A549 (cell line): ENCODE measurements around the gene LRPPRC. TPM values are rescaled to one million over a fixed set of nuclear protein-coding genes. Genes with fewer than 3 reads are reported as not detected.

Source experiments
- ATAC-seq, 2 experiments: fragments of 200-7000 bp in 1 of 2; fragments of >200 bp in 1 of 2; cut with Nextera tagmentation in 1 of 2; cut with Tn5 transposase in 1 of 2; 3 replicates each; pipeline versions ENCODE4 v1.8.0 to v1.9.1; 2018 to 2020; ENCODE audit warnings: mild to moderate bottlenecking in 1 of 2, moderate library complexity in 1 of 2
- CTCF ChIA-PET: fragments of 300-600 bp; sonication (Branson Sonifier 250); formaldehyde crosslinking; extraction: SDS; loops from one replicate; lab custom pipeline; 2021; ENCODE audit warnings: antibody characterized with exemption, inconsistent platforms; lab: Yijun Ruan, JAX
- POLR2A ChIA-PET: fragments of 350-600 bp; formaldehyde crosslinking; extraction: SDS; loops from one replicate; lab custom pipeline; 2021; ENCODE audit warnings: antibody characterized with exemption, inconsistent platforms; lab: Yijun Ruan, JAX
- DNase-seq, 2 experiments: peaks; one replicate each; pipeline versions ENCODE4 v3.0.0 to v3.0.0-alpha.2; 2011 to 2016; ENCODE audit warnings: low read depth in 1 of 2, low spot score in 1 of 2
- FAIRE-seq: peaks from 2 replicates; lab custom pipeline; 2011; peaks lifted over from hg19 to GRCh38; lab: Jason Lieb, UNC
- H3K27ac ChIP-seq, 2 experiments: fragments of >200 bp; sonication (Bioruptor Twin); formaldehyde crosslinking; 3 replicates each; pipeline ENCODE4 v1.5.1; 2016 to 2017
- H3K4me1 ChIP-seq: fragments of >200 bp; sonication (Bioruptor Twin); formaldehyde crosslinking; 3 replicates; pipeline ENCODE4 v1.6.1; 2016
- H3K4me2 ChIP-seq: fragments of >200 bp; sonication (Bioruptor Twin); formaldehyde crosslinking; 3 replicates; pipeline ENCODE4 v1.6.1; 2016
- H3K4me3 ChIP-seq: fragments of >200 bp; sonication (Bioruptor Twin); formaldehyde crosslinking; 3 replicates; pipeline ENCODE4 v1.5.1; 2016
- H3K9me3 ChIP-seq: fragments of >200 bp; sonication (Bioruptor Twin); formaldehyde crosslinking; 3 replicates; pipeline ENCODE4 v1.6.1; 2016
- ATOH8 ChIP-seq: fragments of 250-450 bp; sonication (Bioruptor Pico); IDR thresholded peaks from 2 replicates; pipeline ENCODE4 v1.5.0; 2020; ENCODE audit warnings: low read depth, mild to moderate bottlenecking, moderate library complexity
- CEBPB ChIP-seq, 2 experiments: fragments of >200 bp in 1 of 2; sonication (Bioruptor Twin) in 1 of 2; formaldehyde crosslinking in 1 of 2; IDR thresholded peaks; 2 replicates each; pipeline ENCODE4 v1.6.1; 2012 to 2016
- E2F6 ChIP-seq: IDR thresholded peaks from 2 replicates; pipeline ENCODE4 v1.6.1; 2012; ENCODE audit warnings: low read depth, borderline replicate concordance
- EHMT2 ChIP-seq: fragments of 200-600 bp; sonication (generic); IDR thresholded peaks from 2 replicates; pipeline ENCODE4 v1.6.1; 2016; ENCODE audit warnings: antibody characterized with exemption, low read depth, mild to moderate bottlenecking, moderate library complexity
- EP300 ChIP-seq, 2 experiments: fragments of >200 bp; sonication (Bioruptor Twin); formaldehyde crosslinking; IDR thresholded peaks; 2 replicates in 1 of 2; 3 replicates in 1 of 2; pipeline ENCODE4 v1.6.1; 2016 to 2017
- ESRRA ChIP-seq: fragments of 150-350 bp; IDR thresholded peaks from 2 replicates; pipeline ENCODE4 v1.6.1; 2014; ENCODE audit warnings: mild to moderate bottlenecking, low read length, borderline replicate concordance
- FOSL2 ChIP-seq, 2 experiments: fragments of 450-650 bp in 1 of 2; fragments of >200 bp in 1 of 2; sonication (Bioruptor Twin) in 1 of 2; formaldehyde crosslinking; IDR thresholded peaks; 2 replicates each; pipeline versions ENCODE4 v1.5.0 to v1.6.1; 2016 to 2020; ENCODE audit warnings: mild to moderate bottlenecking in 1 of 2, moderate library complexity in 1 of 2
- FOXS1 ChIP-seq: fragments of 250-450 bp; sonication (Bioruptor Pico); IDR thresholded peaks from 2 replicates; pipeline ENCODE4 v1.5.0; 2020; ENCODE audit warnings: mild to moderate bottlenecking, moderate library complexity
- HDAC2 ChIP-seq: fragments of 200-600 bp; sonication (generic); IDR thresholded peaks from 2 replicates; pipeline ENCODE4 v1.6.1; 2016
- HEYL ChIP-seq: fragments of 250-450 bp; sonication (Bioruptor Pico); IDR thresholded peaks from 2 replicates; pipeline ENCODE4 v1.8.0; 2021; ENCODE audit warnings: mild to moderate bottlenecking, moderate library complexity
- HMGXB4 ChIP-seq: fragments of 250-450 bp; sonication (Bioruptor Pico); IDR thresholded peaks from 2 replicates; pipeline ENCODE4 v1.5.0; 2021; ENCODE audit warnings: mild to moderate bottlenecking, moderate library complexity, borderline replicate concordance
- HOXA7 ChIP-seq: fragments of 250-450 bp; sonication (Bioruptor Pico); IDR thresholded peaks from 2 replicates; pipeline ENCODE4 v1.5.0; 2020; ENCODE audit warnings: mild to moderate bottlenecking, moderate library complexity
- HOXB13 ChIP-seq: fragments of 250-450 bp; sonication (Bioruptor Pico); IDR thresholded peaks from 2 replicates; pipeline ENCODE4 v1.5.0; 2020; ENCODE audit warnings: low read depth, mild to moderate bottlenecking, moderate library complexity
- JUNB ChIP-seq: fragments of >200 bp; sonication (Bioruptor Twin); formaldehyde crosslinking; IDR thresholded peaks from 2 replicates; pipeline ENCODE4 v1.6.1; 2016
- KDM1A ChIP-seq: fragments of 200-600 bp; sonication (generic); IDR thresholded peaks from 2 replicates; pipeline ENCODE4 v1.6.1; 2016; ENCODE audit warnings: low read depth, mild to moderate bottlenecking
- MAFK ChIP-seq: fragments of 450-650 bp; IDR thresholded peaks from 2 replicates; pipeline ENCODE4 v1.6.1; 2014; ENCODE audit not compliant: partially characterized antibody
- NR3C1 ChIP-seq: fragments of >200 bp; sonication (Bioruptor Twin); formaldehyde crosslinking; IDR thresholded peaks from 3 replicates; pipeline ENCODE4 v1.6.1; 2017
- PHF8 ChIP-seq: fragments of 200-600 bp; sonication (generic); IDR thresholded peaks from 2 replicates; pipeline ENCODE4 v1.6.1; 2016; ENCODE audit warnings: low read depth, mild to moderate bottlenecking, antibody characterized with exemption, moderate library complexity, borderline replicate concordance
- POLR2A ChIP-seq: IDR thresholded peaks from 2 replicates; pipeline ENCODE4 v1.6.1; 2012; ENCODE audit warnings: mild to moderate bottlenecking, low read length
- RCOR1 ChIP-seq: fragments of 150-350 bp; IDR thresholded peaks from 2 replicates; pipeline ENCODE4 v1.6.1; 2014; ENCODE audit warnings: antibody characterized with exemption, low read length, low read depth
- RNF2 ChIP-seq: fragments of 200-600 bp; sonication (generic); IDR thresholded peaks from 2 replicates; pipeline ENCODE4 v1.6.1; 2016; ENCODE audit warnings: low read depth, mild to moderate bottlenecking, antibody characterized with exemption, moderate library complexity, borderline replicate concordance
- SREBF2 ChIP-seq: fragments of 450-650 bp; IDR thresholded peaks from 2 replicates; pipeline ENCODE4 v1.6.1; 2014; ENCODE audit warnings: mild to moderate bottlenecking, moderate library complexity
- TP53 ChIP-seq: fragments of 250-450 bp; sonication (Bioruptor Pico); IDR thresholded peaks from 2 replicates; pipeline ENCODE4 v1.5.0; 2021; ENCODE audit warnings: mild to moderate bottlenecking, moderate library complexity
- USF2 ChIP-seq: fragments of 450-650 bp; IDR thresholded peaks from 2 replicates; pipeline ENCODE4 v1.6.1; 2014; ENCODE audit warnings: antibody characterized with exemption
- ZFP36 ChIP-seq: fragments of 450-650 bp; IDR thresholded peaks from 2 replicates; pipeline ENCODE4 v1.6.1; 2014; ENCODE audit warnings: borderline replicate concordance; ENCODE audit not compliant: partially characterized antibody
- ZNF302 ChIP-seq: fragments of 250-450 bp; sonication (Bioruptor Pico); IDR thresholded peaks from 2 replicates; pipeline ENCODE4 v1.9.0; 2021; ENCODE audit warnings: inconsistent platforms, mild to moderate bottlenecking, moderate library complexity
- ZSCAN20 ChIP-seq: fragments of 250-450 bp; sonication (Bioruptor Pico); IDR thresholded peaks from 2 replicates; pipeline ENCODE4 v1.8.0; 2022; ENCODE audit warnings: mild to moderate bottlenecking, moderate library complexity
- WGBS: methylation state at CpG from one replicate; pipeline ENCODE4 v1.1.6; 2017; ENCODE audit errors: missing lambda C conversion rate; 5-methylcytosine and 5-hydroxymethylcytosine counted together
- polyA plus RNA-seq, 4 experiments: library from polyadenylated mRNA; depleted of rRNA in 3 of 4; stranded (reverse); fragments of >200 nt; fragmentation: RNase III in 1 of 4; extraction: RNeasy Plus Mini Kit Qiagen cat#74134 plus additional on column Dnase treatment in 1 of 4; gene quantifications; 2 replicates in 3 of 4; 3 replicates in 1 of 4; pipeline ENCODE4 v1.2.3, GENCODE V29; 2011 to 2017

LRPPRC gene
- polyA plus RNA-seq, 2 of the 4 experiments (the other 2 are of a cell fraction) = 84.6 to 269 TPM

- H3K4me2 ChIP-seq = no peak overlapping the region
- H3K4me3 ChIP-seq = no peak overlapping the region
- no peak overlapping the region for H3K27ac ChIP-seq
- 92% methylated on average over 6 of the region's 6 CpGs for WGBS
- peaks cover 6% of the 10 kb centered on the region for H3K4me1 ChIP-seq
- CTCF ChIA-PET = interaction anchor here (2.6 kb wide), 1 partner anchor 62 kb away, joined by 8 read pairs; no protein-coding TSS in a partner anchor
- H3K9me3 ChIP-seq = no peaks in the 10 kb centered on the region
- DNase-seq (no peak), ATAC-seq (no peak), FAIRE-seq (no peak)
- POLR2A ChIA-PET = no interaction called here
- no peak for TF ChIP-seq ZNF302 (CRISPR knock-in tag)
These were observed 56.0 kb downstream of the LRPPRC start for GRCh38 chr2:43939695-43940256.

GRCh38 chr2:43937269-43937820, 58.4 kb downstream of the LRPPRC start:
- H3K27ac ChIP-seq = no peak overlapping the region
- FAIRE-seq (peak; percentile 7), DNase-seq (no peak), ATAC-seq (no peak)
- H3K4me3 ChIP-seq = no peak overlapping the region
- H3K4me1 ChIP-seq = peaks cover 9% of the 10 kb centered on the region
- no peaks in the 10 kb centered on the region for H3K9me3 ChIP-seq
- CTCF ChIA-PET = interaction anchor here (0.6 to 0.9 kb wide), 2 partner anchors 10 to 554 kb away, joined by 3 read pairs; no protein-coding TSS in a partner anchor
- TF ChIP-seq NR3C1 (no peak), ZNF302 (CRISPR knock-in tag) (no peak), EHMT2 (no peak), JUNB (no peak), EP300 (IDR thresholded peaks at IDR 0.05) (no peak), RNF2 (no peak), CEBPB (IDR thresholded peaks at IDR 0.05) (no peak), HDAC2 (no peak), FOXS1 (CRISPR knock-in tag) (no peak), ZSCAN20 (CRISPR knock-in tag) (no peak)
- TF ChIP-seq, all 56 proteins: peak for 0
- 87% methylated on average over 3 of the region's 3 CpGs for WGBS
- POLR2A ChIA-PET = no interaction called here
- H3K4me2 ChIP-seq = no peak overlapping the region

- no peaks in the 10 kb centered on the region for H3K9me3 ChIP-seq
- TF ChIP-seq FOSL2 (IDR thresholded peaks at IDR 0.05) (no peak), FOSL2 (CRISPR knock-in tag; IDR thresholded peaks at IDR 0.05) (peak; percentile 30; the same call in 1 of the 2 replicates), KDM1A (no peak)
- TF ChIP-seq, all 56 proteins: peak for 1
- Histone ChIP-seq H3K4me2 (no peak overlapping the region), H3K4me3 (no peak overlapping the region), H3K4me1 (peaks cover 9% of the 10 kb centered on the region), H3K27ac (no peak overlapping the region)
- DNase-seq (no peak), ATAC-seq (no peak), FAIRE-seq (no peak)
- WGBS = 73% methylated on average over 4 of the region's 4 CpGs
- ChIA-PET CTCF (interaction anchor here (1.0 to 1.2 kb wide), 3 partner anchors 17 to 57 kb away, joined by 3 to 6 read pairs (median 3); no protein-coding TSS in a partner anchor), POLR2A (no interaction called here)
These were observed 61.2 kb downstream of the LRPPRC start for GRCh38 chr2:43934567-43934966.

GRCh38 chr2:43931293-43931692, 64.5 kb downstream of the LRPPRC start:
- Histone ChIP-seq H3K4me1 (peaks cover 9% of the 10 kb centered on the region), H3K4me3 (no peak overlapping the region), H3K9me3 (no peaks in the 10 kb centered on the region), H3K27ac (no peak overlapping the region), H3K4me2 (no peak overlapping the region)
- DNase-seq = no peak
- TF ChIP-seq SREBF2 = no peak
- no peak for TF ChIP-seq HMGXB4 (CRISPR knock-in tag)
- no peak for TF ChIP-seq HOXB13 (CRISPR knock-in tag)
- TF ChIP-seq RCOR1 = no peak
- no peak for TF ChIP-seq TP53 (CRISPR knock-in tag)
- TF ChIP-seq HOXA7 (CRISPR knock-in tag) = no peak
- TF ChIP-seq USF2 = no peak
- TF ChIP-seq EP300 (IDR thresholded peaks at IDR 0.05) = no peak
- no peak for TF ChIP-seq POLR2A
- TF ChIP-seq ZFP36 = no peak
- no peak for TF ChIP-seq ATOH8 (CRISPR knock-in tag)
- no peak for TF ChIP-seq HEYL (CRISPR knock-in tag)
- no peak for TF ChIP-seq ESRRA
- no peak for TF ChIP-seq MAFK
- TF ChIP-seq E2F6 = no peak
- TF ChIP-seq PHF8 = no peak
- 89% methylated on average over 3 of the region's 3 CpGs for WGBS
- no peak for FAIRE-seq
- ChIA-PET CTCF (interaction anchor here (0.9 to 1.6 kb wide), 3 partner anchors 12 to 113 kb away, joined by 3 to 6 read pairs (median 5); no protein-coding TSS in a partner anchor), POLR2A (no interaction called here)
- no peak for ATAC-seq
